Measurements from ENCODE around the gene ZNF385B.

DNA sequence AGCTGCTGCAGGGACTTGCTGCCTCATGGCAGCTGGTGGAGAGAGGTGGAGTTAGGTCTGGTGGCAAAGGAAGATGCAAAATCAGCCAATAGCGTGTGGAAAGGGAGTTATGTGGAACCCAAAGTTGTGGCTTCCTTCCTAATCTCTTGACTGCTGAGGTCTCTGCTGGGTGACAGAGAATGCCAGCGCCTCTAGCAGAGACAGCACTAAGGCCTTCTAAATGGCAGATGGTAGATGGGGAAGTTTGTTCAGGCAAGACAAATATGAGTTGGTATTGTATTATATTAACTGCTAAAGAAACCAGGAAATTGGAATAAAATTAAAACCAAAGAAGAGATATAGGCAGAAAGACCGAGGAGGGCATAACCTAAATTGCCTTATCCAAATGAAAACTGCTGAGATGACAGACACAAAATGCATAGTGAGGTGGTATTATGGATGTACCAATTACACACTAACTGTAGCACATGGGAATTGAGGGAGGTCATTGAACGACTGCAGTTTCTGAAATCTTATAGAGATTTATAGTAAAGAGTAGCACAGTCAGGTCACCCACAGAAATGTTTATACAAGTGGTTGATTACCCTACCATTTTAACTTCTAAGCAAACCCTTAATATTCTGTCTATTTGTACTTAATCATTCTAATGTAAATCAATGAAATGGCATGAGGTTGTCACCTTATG lies 350.2 kb downstream of the ZNF385B start:
- TF ChIP-seq, protein P1, sequence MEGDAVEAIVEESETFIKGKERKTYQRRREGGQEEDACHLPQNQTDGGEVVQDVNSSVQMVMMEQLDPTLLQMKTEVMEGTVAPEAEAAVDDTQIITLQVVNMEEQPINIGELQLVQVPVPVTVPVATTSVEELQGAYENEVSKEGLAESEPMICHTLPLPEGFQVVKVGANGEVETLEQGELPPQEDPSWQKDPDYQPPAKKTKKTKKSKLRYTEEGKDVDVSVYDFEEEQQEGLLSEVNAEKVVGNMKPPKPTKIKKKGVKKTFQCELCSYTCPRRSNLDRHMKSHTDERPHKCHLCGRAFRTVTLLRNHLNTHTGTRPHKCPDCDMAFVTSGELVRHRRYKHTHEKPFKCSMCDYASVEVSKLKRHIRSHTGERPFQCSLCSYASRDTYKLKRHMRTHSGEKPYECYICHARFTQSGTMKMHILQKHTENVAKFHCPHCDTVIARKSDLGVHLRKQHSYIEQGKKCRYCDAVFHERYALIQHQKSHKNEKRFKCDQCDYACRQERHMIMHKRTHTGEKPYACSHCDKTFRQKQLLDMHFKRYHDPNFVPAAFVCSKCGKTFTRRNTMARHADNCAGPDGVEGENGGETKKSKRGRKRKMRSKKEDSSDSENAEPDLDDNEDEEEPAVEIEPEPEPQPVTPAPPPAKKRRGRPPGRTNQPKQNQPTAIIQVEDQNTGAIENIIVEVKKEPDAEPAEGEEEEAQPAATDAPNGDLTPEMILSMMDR (IDR thresholded peaks at IDR 0.05; ENCODE audit: insufficient read depth, low read length), result no peak
- no peak for TF ChIP-seq POLR2AphosphoS5 (IDR thresholded peaks at IDR 0.05; ENCODE audit: low read depth)
- no peak for TF ChIP-seq SPI1 (IDR thresholded peaks at IDR 0.05; ENCODE audit: borderline replicate concordance, low read depth)
- TF ChIP-seq, protein P2, sequence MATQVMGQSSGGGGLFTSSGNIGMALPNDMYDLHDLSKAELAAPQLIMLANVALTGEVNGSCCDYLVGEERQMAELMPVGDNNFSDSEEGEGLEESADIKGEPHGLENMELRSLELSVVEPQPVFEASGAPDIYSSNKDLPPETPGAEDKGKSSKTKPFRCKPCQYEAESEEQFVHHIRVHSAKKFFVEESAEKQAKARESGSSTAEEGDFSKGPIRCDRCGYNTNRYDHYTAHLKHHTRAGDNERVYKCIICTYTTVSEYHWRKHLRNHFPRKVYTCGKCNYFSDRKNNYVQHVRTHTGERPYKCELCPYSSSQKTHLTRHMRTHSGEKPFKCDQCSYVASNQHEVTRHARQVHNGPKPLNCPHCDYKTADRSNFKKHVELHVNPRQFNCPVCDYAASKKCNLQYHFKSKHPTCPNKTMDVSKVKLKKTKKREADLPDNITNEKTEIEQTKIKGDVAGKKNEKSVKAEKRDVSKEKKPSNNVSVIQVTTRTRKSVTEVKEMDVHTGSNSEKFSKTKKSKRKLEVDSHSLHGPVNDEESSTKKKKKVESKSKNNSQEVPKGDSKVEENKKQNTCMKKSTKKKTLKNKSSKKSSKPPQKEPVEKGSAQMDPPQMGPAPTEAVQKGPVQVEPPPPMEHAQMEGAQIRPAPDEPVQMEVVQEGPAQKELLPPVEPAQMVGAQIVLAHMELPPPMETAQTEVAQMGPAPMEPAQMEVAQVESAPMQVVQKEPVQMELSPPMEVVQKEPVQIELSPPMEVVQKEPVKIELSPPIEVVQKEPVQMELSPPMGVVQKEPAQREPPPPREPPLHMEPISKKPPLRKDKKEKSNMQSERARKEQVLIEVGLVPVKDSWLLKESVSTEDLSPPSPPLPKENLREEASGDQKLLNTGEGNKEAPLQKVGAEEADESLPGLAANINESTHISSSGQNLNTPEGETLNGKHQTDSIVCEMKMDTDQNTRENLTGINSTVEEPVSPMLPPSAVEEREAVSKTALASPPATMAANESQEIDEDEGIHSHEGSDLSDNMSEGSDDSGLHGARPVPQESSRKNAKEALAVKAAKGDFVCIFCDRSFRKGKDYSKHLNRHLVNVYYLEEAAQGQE (IDR thresholded peaks at IDR 0.05; ENCODE audit: insufficient replicate concordance, low read depth), result no peak
